Activated CD8-positive, alpha-beta T cell treated with anti-CD3 and anti-CD28 coated beads for 36 hours (primary cell): ENCODE data around the gene ADM2. TPM values are rescaled to one million over a fixed set of nuclear protein-coding genes. Genes with fewer than 3 reads are reported as not detected.
"Not testable (repeated sequence)": the region's sequence is repeated elsewhere in the genome, so short reads cannot be mapped to it uniquely, and the experiment has no call there.

Source experiments
- ATAC-seq: fragments of 200-7000 bp; cut with Tn5 transposase; one replicate; pipeline ENCODE4 v1.10.0; 2021; ENCODE audit warnings: mild to moderate bottlenecking, moderate library complexity
- CTCF ChIA-PET: fragments of 350-600 bp; sonication (Branson Sonifier 250); formaldehyde crosslinking; loops from one replicate; lab custom pipeline; 2021; ENCODE audit warnings: antibody characterized with exemption; lab: Charles Lee
- POLR2A ChIA-PET: fragments of 350-600 bp; sonication (Branson Sonifier 250); formaldehyde crosslinking; loops from one replicate; lab custom pipeline; 2021; ENCODE audit warnings: antibody characterized with exemption; lab: Charles Lee
- DNase-seq: peaks from one replicate; pipeline ENCODE4 v3.0.0-alpha.2; 2020
- H3K27ac Mint-ChIP-seq: one replicate; pipeline ENCODE4 v1.8.0; 2021; ENCODE audit warnings: mild to moderate bottlenecking, mixed read lengths
- H3K27me3 Mint-ChIP-seq: one replicate; pipeline ENCODE4 v1.8.0; 2021; ENCODE audit warnings: mixed read lengths
- H3K36me3 Mint-ChIP-seq: one replicate; pipeline ENCODE4 v1.8.0; 2021; ENCODE audit warnings: low read depth, mixed read lengths
- H3K4me1 Mint-ChIP-seq: one replicate; pipeline ENCODE4 v1.8.0; 2021; ENCODE audit warnings: low read depth, mixed read lengths
- H3K4me3 Mint-ChIP-seq: one replicate; pipeline ENCODE4 v1.8.0; 2021; ENCODE audit warnings: mild to moderate bottlenecking, moderate library complexity, mixed read lengths
- H3K9me3 Mint-ChIP-seq: one replicate; pipeline ENCODE4 v1.8.0; 2021; ENCODE audit warnings: mixed read lengths
- CTCF ChIP-seq: fragments of 200-600 bp; IDR thresholded peaks from one replicate; pipeline ENCODE4 v1.8.0; 2022; ENCODE audit warnings: antibody characterized with exemption, mild to moderate bottlenecking
- intact Hi-C: fragments of 100-400 bp; cut with micrococcal nuclease; formaldehyde crosslinking; loops from one replicate; pipeline ENCODE4 v1.10.0; 2022
- total RNA-seq, 2 experiments: library from RNA; stranded (reverse); gene quantifications; one replicate each; pipeline ENCODE4 v1.2.3, GENCODE V29; 2021

Gene ADM2, protein sequence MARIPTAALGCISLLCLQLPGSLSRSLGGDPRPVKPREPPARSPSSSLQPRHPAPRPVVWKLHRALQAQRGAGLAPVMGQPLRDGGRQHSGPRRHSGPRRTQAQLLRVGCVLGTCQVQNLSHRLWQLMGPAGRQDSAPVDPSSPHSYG
- 1 to 10 TPM; 5.5 to 6.8 TPM for total RNA-seq

DNA sequence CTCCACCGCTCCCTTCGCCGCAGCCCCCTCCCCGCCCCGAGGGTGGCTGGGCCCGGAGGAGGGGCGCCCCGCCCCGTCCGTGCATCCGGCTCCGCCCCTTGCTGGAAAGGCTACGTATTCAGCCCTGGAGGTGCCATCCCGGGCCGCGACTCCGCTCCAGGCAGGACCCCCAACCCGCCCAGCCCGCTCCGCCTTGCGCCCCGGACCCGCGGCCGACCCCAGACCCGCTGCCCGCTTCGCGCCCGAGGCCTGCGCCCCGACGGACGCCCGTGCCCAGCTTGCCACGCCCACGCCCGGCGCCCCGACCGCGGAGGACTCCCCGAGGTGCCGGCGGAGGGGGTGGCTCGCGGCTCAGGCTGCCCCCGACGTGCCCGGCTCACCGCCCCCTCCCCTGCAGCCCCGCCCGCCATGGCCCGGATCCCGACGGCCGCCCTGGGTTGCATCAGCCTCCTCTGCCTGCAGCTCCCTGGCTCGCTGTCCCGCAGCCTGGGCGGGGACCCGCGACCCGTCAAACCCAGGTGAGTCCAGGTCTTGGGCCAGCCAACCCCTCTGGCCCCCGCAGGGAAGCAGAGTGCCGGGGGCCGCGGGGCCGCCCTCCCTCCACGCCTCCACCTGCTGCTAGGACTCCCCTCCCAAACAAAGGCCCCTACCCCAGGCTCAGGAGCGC is at the start of gene ADM2:
TSS of gene ADM2 (plus strand) at position 104 of the 667 bp plus-strand sequence. CDS start at position 409, 305 bp downstream.
- H3K27ac Mint-ChIP-seq, result peak within 1 kb of the TSS; percentile 63
- no peaks in the 10 kb centered on the region for H3K36me3 Mint-ChIP-seq
- ChIA-PET CTCF (interaction anchor here (0.8 to 1.0 kb wide), 2 partner anchors 16 to 17 kb away, joined by 3 to 5 read pairs; no protein-coding TSS in a partner anchor), POLR2A (interaction anchor here (0.7 to 1.7 kb wide), 2 partner anchors 13 to 44 kb away, joined by 3 to 4 read pairs; partner anchors contain the start of gene SCO2)
- peak within 1 kb of the TSS; percentile 79 for H3K4me3 Mint-ChIP-seq
- DNase-seq (peak; percentile 71), ATAC-seq (peak; percentile 83)
- no peak for TF ChIP-seq CTCF
- no peaks in the 10 kb centered on the region for H3K9me3 Mint-ChIP-seq
- peaks cover 6% of the 10 kb centered on the region for H3K27me3 Mint-ChIP-seq
- intact Hi-C loops, result no loop called here
- peaks cover 3% of the 10 kb centered on the region for H3K4me1 Mint-ChIP-seq

GRCh38 chr22:50432131-50432876 is 49.0 kb upstream of the ADM2 start:
- ChIA-PET POLR2A (no interaction called here), CTCF (no interaction called here)
- Mint-ChIP-seq H3K36me3 (peaks cover 25% of the 10 kb centered on the region), H3K4me1 (no peaks in the 10 kb centered on the region), H3K9me3 (no peaks in the 10 kb centered on the region), H3K4me3 (no peak overlapping the region), H3K27me3 (no peaks in the 10 kb centered on the region), H3K27ac (no peak overlapping the region)
- intact Hi-C loops, result no loop called here
- ATAC-seq, result no peak
- DNase-seq, result no peak
- no peak for TF ChIP-seq CTCF

- H3K4me1 Mint-ChIP-seq, ATAC-seq, H3K9me3 Mint-ChIP-seq, H3K4me3 Mint-ChIP-seq, POLR2A ChIA-PET, CTCF ChIA-PET, H3K27ac Mint-ChIP-seq, intact Hi-C loops, DNase-seq, H3K27me3 Mint-ChIP-seq: not testable (repeated sequence)
- H3K36me3 Mint-ChIP-seq, result peaks cover 24% of the 10 kb centered on the region
These were observed 48.3 kb upstream of the ADM2 start for GRCh38 chr22:50432877-50433510.

- H3K27ac Mint-ChIP-seq, result no peak overlapping the region
- ATAC-seq (no peak), DNase-seq (no peak)
- peaks cover 16% of the 10 kb centered on the region for H3K36me3 Mint-ChIP-seq
- H3K4me1 Mint-ChIP-seq, result no peaks in the 10 kb centered on the region
- no peak overlapping the region for H3K4me3 Mint-ChIP-seq
- POLR2A ChIA-PET, result no interaction called here
- intact Hi-C loops, result no loop called here
- CTCF ChIA-PET, result no interaction called here
- no peaks in the 10 kb centered on the region for H3K27me3 Mint-ChIP-seq
- TF ChIP-seq CTCF, result no peak
- H3K9me3 Mint-ChIP-seq, result no peaks in the 10 kb centered on the region
These were observed 46.5 kb upstream of the ADM2 start for GRCh38 chr22:50434849-50435248.

DNA sequence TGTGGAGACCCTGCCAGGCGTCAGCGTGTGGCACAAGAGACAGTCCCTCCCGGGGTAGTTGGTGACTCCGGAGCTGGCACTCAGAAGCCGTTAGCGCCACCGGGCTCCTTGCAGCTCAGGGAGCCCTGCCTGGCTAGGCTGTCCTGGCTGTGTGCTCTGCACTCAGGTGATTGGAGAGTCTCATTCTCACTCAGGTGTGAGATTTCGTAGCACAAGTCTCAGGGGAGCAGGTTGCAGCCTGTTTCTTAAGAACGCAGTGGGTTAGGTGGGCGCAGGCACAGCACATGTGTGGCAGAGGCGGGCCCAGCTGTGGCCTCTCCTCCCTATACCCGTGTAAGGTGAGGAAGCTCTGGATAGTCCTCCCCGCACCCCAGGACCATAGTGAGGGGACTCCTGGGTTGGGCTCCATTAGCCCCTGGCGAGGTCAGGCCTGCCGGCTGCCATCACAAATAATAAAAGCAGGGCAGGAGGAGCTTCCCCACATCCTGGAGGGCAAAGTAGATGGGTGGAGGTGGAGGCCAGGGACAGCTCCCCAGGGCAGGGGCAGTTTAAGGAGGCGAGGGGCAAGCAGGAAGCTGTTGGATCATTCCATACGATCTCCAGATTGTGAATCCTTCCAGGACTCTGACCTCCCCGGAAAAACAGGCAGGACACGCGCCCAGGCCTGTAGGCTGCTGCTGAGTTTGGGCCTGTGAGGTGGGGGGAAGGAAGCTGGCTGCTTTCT is 45.9 kb upstream of the ADM2 start:
- Mint-ChIP-seq H3K9me3 (no peaks in the 10 kb centered on the region), H3K36me3 (peaks cover 15% of the 10 kb centered on the region), H3K27me3 (no peaks in the 10 kb centered on the region), H3K4me1 (no peaks in the 10 kb centered on the region), H3K27ac (no peak overlapping the region), H3K4me3 (no peak overlapping the region)
- ChIA-PET POLR2A (interaction anchor here (0.8 kb wide), 1 partner anchor 28 kb away, joined by 3 read pairs; no protein-coding TSS in a partner anchor), CTCF (interaction anchor here (0.6 kb wide), 1 partner anchor 94 kb away, joined by 3 read pairs; no protein-coding TSS in a partner anchor)
- ATAC-seq (no peak), DNase-seq (no peak)
- intact Hi-C loops, result no loop called here
- no peak for TF ChIP-seq CTCF
